ENCODE measurements around the gene WDR18. TPM values are rescaled to one million over a fixed set of nuclear protein-coding genes. Genes with fewer than 3 reads are reported as not detected.

WDR18 gene
- total and polyA plus RNA-seq, 2 of the 8 experiments (the other 6 are each of a cell fraction or from before 2014, with no cell fraction given) = 87.7 to 177 TPM

GRCh38 chr19:1009041-1009980 lies 25.2 kb downstream of the WDR18 start:
- no peak for TF ChIP-seq SIX5 (IDR thresholded peaks at IDR 0.05; ENCODE audit: low read depth, low read length)
- TF ChIP-seq GABPA (IDR thresholded peaks at IDR 0.05; ENCODE audit: borderline replicate concordance, insufficient read depth, low read length) = peak; percentile 1; the same call in 1 of the 2 replicates
- TF ChIP-seq HDAC2 (IDR thresholded peaks at IDR 0.05; ENCODE audit: borderline replicate concordance in 1 of 2, low read depth in 2 of 2, low read length in 2 of 2) = no peak
- no peak for TF ChIP-seq NRF1 (IDR thresholded peaks at IDR 0.05; ENCODE audit: low read depth, low read length)

More at GRCh38 chr19:1009041-1009980, 25.2 kb downstream of the WDR18 start:
- Histone ChIP-seq H3K56ac (replicated peaks; ENCODE audit: insufficient read length, low read depth, low read length) (no peak overlapping the region), H3K14ac (ENCODE audit: insufficient read length) (no peak overlapping the region), H3K23ac (ENCODE audit: insufficient read length) (no peak overlapping the region), H3K27me3 (replicated peaks in 1 of 4; ENCODE audit: control insufficient read depth in 3 of 4, extremely low read depth in 1 of 4, insufficient read depth in 3 of 4, low read length in 3 of 4) (no peaks in the 10 kb centered on the region), H3K79me1 (ENCODE audit: low read depth, low read length) (no peaks in the 10 kb centered on the region), H4K8ac (ENCODE audit: extremely low read depth, insufficient read depth, low read length) (no peak overlapping the region), H3K36me3 (ENCODE audit: control insufficient read depth in 2 of 4, insufficient read depth in 4 of 4, low read length in 3 of 4) (peaks cover 8 to 56% (median 11%) of the 10 kb centered on the region in 4 experiments; a peak in 6 of 8 replicates), H3K9me3 (ENCODE audit: insufficient read depth in 2 of 2, low read depth in 1 of 2, low read length in 1 of 2) (no peaks in the 10 kb centered on the region), H3K79me2 (ENCODE audit: control insufficient read depth in 1 of 2, insufficient read depth in 2 of 2, low read length in 2 of 2) (peaks cover 0 to 13% of the 10 kb centered on the region in 2 experiments; a peak in 1 of 4 replicates), H3K4ac (replicated peaks; ENCODE audit: insufficient read length, low read depth, low read length) (no peak overlapping the region), H3K27ac (ENCODE audit: low read depth, low read length) (no peak overlapping the region), H3K4me1 (replicated peaks in 1 of 4; ENCODE audit: control insufficient read depth in 3 of 4, insufficient read depth in 4 of 4, low read length in 3 of 4) (no peaks in the 10 kb centered on the region), H2BK5ac (ENCODE audit: low read depth, low read length) (no peak overlapping the region), H2BK20ac (ENCODE audit: low read length) (no peak overlapping the region), H3K4me2 (ENCODE audit: insufficient read depth in 1 of 2, low read depth in 2 of 2, low read length in 2 of 2) (no peak overlapping the region), H3K9ac (replicated peaks in 1 of 4; ENCODE audit: extremely low read depth in 1 of 4, low read depth in 3 of 4, low read length in 3 of 4) (no peak overlapping the region), H3K23me2 (ENCODE audit: low read depth, low read length) (no peaks in the 10 kb centered on the region), H4K5ac (ENCODE audit: insufficient read length, low read depth, low read length) (no peak overlapping the region), H4K91ac (replicated peaks; ENCODE audit: insufficient read length, low read length) (no peak overlapping the region), H2BK15ac (ENCODE audit: low read length) (no peak overlapping the region), H2AK5ac (ENCODE audit: low read depth, low read length) (no peak overlapping the region), H2AFZ (ENCODE audit: low read length) (no peak overlapping the region), H2BK120ac (replicated peaks; ENCODE audit: low read depth, low read length) (no peak overlapping the region), H3K18ac (ENCODE audit: extremely low read depth, low read length) (no peak overlapping the region), H2BK12ac (ENCODE audit: low read depth, low read length) (no peak overlapping the region), H4K20me1 (replicated peaks in 1 of 2; ENCODE audit: control insufficient read depth in 1 of 2, insufficient read depth in 2 of 2, low read length in 2 of 2) (peaks cover 2 to 13% of the 10 kb centered on the region in 2 experiments), H3K4me3 (ENCODE audit: extremely low read depth in 1 of 4, insufficient read depth in 2 of 4, low read depth in 3 of 4, low read length in 4 of 4) (no peak overlapping the region)
- POLR2A ChIA-PET (ENCODE audit: partially characterized antibody) = interaction anchor here (0.9 to 7.7 kb wide), 8 partner anchors 14 to 212 kb away, joined by 3 to 81 read pairs (median 5); partner anchors contain the start of genes ABCA7, CNN2 and WDR18
- DNase-seq (ENCODE audit: low read depth in 1 of 2, low spot score in 2 of 2) (no peak), FAIRE-seq (no peak)
- CTCF ChIA-PET (ENCODE audit: partially characterized antibody) = interaction anchor here (1.4 to 2.0 kb wide), 2 partner anchors 11 to 214 kb away, joined by 4 to 8 read pairs; partner anchors contain the start of gene TMEM259
- 89% methylated on average over 60 of the region's 92 CpGs; no CpG with 5 or more reads in 1 of the 2 experiments for WGBS, 2 experiments (ENCODE audit: extremely low coverage in 1 of 2, insufficient coverage in 1 of 2, insufficient read length in 1 of 2, insufficient replicate concordance in 2 of 2, low coverage in 1 of 2, low lambda C conversion rate in 2 of 2, missing lambda C conversion rate in 1 of 2)

Data from H1 (cell line).